AG10803 (cell line): ENCODE data around the gene PTH1R.
A peak's percentile ranks its signal among the peaks of the same experiment; 100 is the strongest.

ENCODE experiments used
- DNase-seq: peaks from one replicate; pipeline ENCODE4 v3.0.0; 2010; ENCODE audit warnings: low read depth
- H3K4me3 ChIP-seq: 2 replicates; pipeline ENCODE4 v1.5.1; 2011; ENCODE audit warnings: mild to moderate bottlenecking, low read length, control low read depth
- TF ChIP-seq, protein P1 (sequence below): conservative IDR thresholded peaks from 2 replicates; pipeline ENCODE4 v1.5.1; 2011; ENCODE audit warnings: mild to moderate bottlenecking, low read length, control low read depth, inconsistent platforms

The PTH1R gene

DNA sequence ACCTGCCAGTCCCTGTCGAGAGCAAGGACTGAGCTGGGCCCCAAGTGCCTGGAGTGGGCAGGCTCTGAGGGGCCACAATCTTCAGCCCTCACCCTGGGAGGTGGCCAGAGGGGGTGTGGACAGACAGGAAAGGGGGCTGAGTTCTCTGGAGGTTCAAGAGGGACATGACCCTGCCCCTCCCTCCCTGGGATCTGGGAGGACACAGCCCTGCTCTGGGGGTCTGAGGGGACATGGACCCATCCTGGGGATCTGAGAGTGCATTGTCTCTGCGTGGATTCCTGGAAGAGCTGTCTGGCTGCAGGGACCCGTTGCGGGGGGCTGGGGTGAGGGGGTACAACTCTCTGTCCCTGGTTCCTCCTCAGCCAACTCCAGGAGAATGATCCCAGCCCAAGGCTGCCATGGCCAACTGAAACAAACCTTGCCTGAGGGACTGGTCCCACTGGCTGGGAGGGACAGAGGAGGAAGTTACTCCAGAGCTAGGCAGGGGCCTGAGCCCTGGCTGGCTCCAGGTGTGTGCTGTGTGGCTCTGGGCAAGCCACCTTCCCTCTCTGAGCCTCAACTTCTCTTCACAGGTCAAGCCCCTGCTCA is 29.0 kb downstream of the PTH1R start:
- TF ChIP-seq, protein P1, sequence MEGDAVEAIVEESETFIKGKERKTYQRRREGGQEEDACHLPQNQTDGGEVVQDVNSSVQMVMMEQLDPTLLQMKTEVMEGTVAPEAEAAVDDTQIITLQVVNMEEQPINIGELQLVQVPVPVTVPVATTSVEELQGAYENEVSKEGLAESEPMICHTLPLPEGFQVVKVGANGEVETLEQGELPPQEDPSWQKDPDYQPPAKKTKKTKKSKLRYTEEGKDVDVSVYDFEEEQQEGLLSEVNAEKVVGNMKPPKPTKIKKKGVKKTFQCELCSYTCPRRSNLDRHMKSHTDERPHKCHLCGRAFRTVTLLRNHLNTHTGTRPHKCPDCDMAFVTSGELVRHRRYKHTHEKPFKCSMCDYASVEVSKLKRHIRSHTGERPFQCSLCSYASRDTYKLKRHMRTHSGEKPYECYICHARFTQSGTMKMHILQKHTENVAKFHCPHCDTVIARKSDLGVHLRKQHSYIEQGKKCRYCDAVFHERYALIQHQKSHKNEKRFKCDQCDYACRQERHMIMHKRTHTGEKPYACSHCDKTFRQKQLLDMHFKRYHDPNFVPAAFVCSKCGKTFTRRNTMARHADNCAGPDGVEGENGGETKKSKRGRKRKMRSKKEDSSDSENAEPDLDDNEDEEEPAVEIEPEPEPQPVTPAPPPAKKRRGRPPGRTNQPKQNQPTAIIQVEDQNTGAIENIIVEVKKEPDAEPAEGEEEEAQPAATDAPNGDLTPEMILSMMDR, result no peak
- no peak overlapping the region for H3K4me3 ChIP-seq

GRCh38 chr3:46907271-46907670 is 29.8 kb downstream of the PTH1R start:
- DNase-seq, result no peak
- H3K4me3 ChIP-seq, result no peak overlapping the region
- TF ChIP-seq, protein P1, result no peak

More for the DNA sequence above, 29.0 kb downstream of the PTH1R start:
- no peak for DNase-seq

DNA sequence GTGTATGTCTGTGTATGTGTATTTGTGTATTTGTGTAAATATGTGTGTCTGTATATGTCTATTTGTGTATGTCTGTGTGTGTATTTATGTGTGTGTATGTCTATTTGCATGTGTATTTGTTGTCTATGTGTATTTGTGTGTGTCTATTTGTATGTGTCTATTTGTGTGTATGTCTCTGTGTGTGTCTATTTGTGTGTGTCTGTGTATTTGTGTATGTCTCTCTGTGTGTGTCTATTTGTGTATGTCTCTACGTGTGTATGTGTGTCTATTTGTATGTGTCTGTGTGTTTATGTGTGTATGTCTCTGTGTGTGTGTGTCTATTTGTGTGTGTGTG is 30.4 kb downstream of the PTH1R start:
- no peak for DNase-seq
- TF ChIP-seq, protein P1, result no peak
- no peak overlapping the region for H3K4me3 ChIP-seq

GRCh38 chr3:46908294-46908985 is 30.9 kb downstream of the PTH1R start:
- no peak overlapping the region for H3K4me3 ChIP-seq
- TF ChIP-seq, protein P1, result peak; percentile 39
- DNase-seq, result peak; percentile 86

- TF ChIP-seq, protein P1, result no peak; the same call in 1 of the 2 replicates
- H3K4me3 ChIP-seq, result no peak overlapping the region; the same call in 1 of the 2 replicates
- no peak for DNase-seq
Observed at GRCh38 chr3:46908986-46909534, 31.5 kb downstream of the PTH1R start.

DNA sequence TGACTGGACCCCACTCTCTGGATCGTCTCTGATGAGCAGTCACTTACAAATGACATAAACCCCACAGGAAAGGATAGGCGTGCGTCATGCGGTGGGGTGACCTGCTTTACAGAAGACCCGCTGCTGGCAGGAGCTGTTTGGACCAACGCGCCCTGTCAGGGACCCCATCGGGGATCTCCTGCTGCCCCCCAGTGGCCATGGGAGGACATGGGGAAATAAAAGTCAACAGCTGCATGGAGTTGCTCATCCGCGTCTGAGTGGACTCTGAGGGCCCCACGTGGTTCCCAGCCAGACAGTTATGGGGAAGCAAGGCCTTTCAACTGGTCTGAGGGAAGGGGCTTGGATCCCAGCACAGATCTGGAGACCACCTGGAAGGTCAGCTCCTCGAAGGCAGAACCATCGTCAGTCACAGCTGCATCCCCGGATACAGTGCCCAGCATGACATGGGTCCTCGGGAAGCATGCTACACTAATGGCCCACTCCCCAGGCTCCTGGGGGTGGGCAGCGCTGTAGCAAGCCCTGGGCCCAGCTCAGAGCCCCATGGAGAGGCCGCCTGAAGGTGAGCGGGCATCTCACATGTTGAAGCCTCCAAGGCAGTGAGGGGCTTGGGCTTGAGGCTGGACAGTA is 32.1 kb downstream of the PTH1R start:
- DNase-seq, result peak; percentile 80
- TF ChIP-seq, protein P1, result peak; percentile 84
- H3K4me3 ChIP-seq, result no peak overlapping the region; the same call in 1 of the 2 replicates
